ENCODE measurements around the gene PRICKLE2. TPM values are rescaled to one million over a fixed set of nuclear protein-coding genes. Genes with fewer than 3 reads are reported as not detected.

Gene PRICKLE2
- total RNA-seq = 10 to 100 TPM; 27.9 to 42.3 TPM

DNA sequence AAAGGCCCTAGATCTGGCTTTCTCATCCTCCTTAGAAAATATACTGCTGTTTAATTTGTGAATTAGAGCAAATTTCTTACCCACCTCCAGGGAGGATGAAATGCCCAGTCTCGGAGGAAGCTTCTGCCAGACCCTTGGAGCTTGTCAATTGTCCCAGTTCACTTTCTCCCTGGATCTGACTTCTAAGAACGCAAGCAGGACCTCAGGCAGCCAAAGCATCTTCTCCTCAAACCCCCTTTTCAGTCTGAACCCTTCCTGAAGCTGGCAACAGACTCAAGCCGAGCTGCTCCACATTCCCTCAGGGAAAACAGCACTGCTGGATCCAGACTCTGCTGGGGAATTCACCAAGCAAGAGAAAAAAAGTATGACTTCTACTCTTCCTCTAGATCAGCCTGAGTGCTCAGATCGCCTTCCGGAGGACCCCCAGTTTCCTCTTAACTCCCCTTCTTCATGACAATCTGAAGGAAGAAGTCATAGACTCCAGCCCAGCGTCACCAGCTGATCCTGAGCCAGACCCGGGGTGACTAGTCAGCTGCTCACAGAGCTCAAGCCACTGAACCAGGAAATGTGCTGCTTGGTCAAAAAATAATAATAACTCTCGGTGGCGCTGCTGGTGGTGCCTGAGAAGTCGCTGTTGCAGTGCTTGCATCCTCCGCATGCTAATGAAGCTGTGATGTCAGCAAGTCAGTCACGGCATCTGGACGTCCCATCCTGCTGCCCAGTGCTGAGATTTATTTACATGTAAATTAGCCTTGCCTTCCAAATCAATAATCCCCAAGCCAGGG, at the start of gene PRICKLE2:
Gene PRICKLE2 (minus strand): TSS at position 641 of the 785 bp plus-strand sequence. CDS start 26,539 bp downstream, outside the sequence.
- H3K9me3 ChIP-seq = no peaks in the 10 kb centered on the region
- peak; percentile 70 for ATAC-seq (ENCODE audit: insufficient number of reproducible peaks, low FRiP score, low read depth)
- H3K4me3 ChIP-seq = peak within 1 kb of the TSS; percentile 70
- no peaks in the 10 kb centered on the region for H3K36me3 ChIP-seq
- H3K4me1 ChIP-seq (ENCODE audit: control insufficient read depth in 1 of 2, low read depth in 2 of 2) = peaks cover 13 to 60% of the 10 kb centered on the region in 2 donors
- peak within 1 kb of the TSS; percentile 77 to 88 for H3K27ac ChIP-seq
- TF ChIP-seq CTCF (IDR thresholded peaks at IDR 0.05) = peak; percentile 36
- H3K27me3 ChIP-seq (replicated peaks; ENCODE audit: insufficient read depth) = no peaks in the 10 kb centered on the region
- peak; percentile 75 for DNase-seq (ENCODE audit: low spot score)

- no peaks in the 10 kb centered on the region for H3K9me3 ChIP-seq
- no peaks in the 10 kb centered on the region for H3K36me3 ChIP-seq
- no peak for TF ChIP-seq CTCF (IDR thresholded peaks at IDR 0.05)
- DNase-seq (ENCODE audit: low spot score) (no peak), ATAC-seq (ENCODE audit: insufficient number of reproducible peaks, low FRiP score, low read depth) (no peak)
- no peaks in the 10 kb centered on the region for H3K27me3 ChIP-seq (replicated peaks; ENCODE audit: insufficient read depth)
- no peak overlapping the region for H3K4me3 ChIP-seq
- no peak overlapping the region for H3K27ac ChIP-seq
- H3K4me1 ChIP-seq (ENCODE audit: control insufficient read depth in 1 of 2, low read depth in 2 of 2) = peaks cover 0 to 3% of the 10 kb centered on the region in 2 donors
Observed at GRCh38 chr3:64272842-64273241, 47.6 kb upstream of the PRICKLE2 start.

- no peak for TF ChIP-seq CTCF (IDR thresholded peaks at IDR 0.05)
- no peak for ATAC-seq (ENCODE audit: insufficient number of reproducible peaks, low FRiP score, low read depth)
Observed at GRCh38 chr3:64272271-64272670, 47.0 kb upstream of the PRICKLE2 start.

GRCh38 chr3:64271631-64272030, 46.4 kb upstream of the PRICKLE2 start:
- DNase-seq (ENCODE audit: low spot score) (no peak), ATAC-seq (ENCODE audit: insufficient number of reproducible peaks, low FRiP score, low read depth) (no peak)
- H3K4me3 ChIP-seq = no peak overlapping the region
- H3K9me3 ChIP-seq = no peaks in the 10 kb centered on the region
- no peaks in the 10 kb centered on the region for H3K36me3 ChIP-seq
- peaks cover 0 to 3% of the 10 kb centered on the region in 2 donors for H3K4me1 ChIP-seq (ENCODE audit: control insufficient read depth in 1 of 2, low read depth in 2 of 2)
- H3K27me3 ChIP-seq (replicated peaks; ENCODE audit: insufficient read depth) = no peaks in the 10 kb centered on the region
- no peak for TF ChIP-seq CTCF (IDR thresholded peaks at IDR 0.05)
- H3K27ac ChIP-seq = no peak overlapping the region

More at GRCh38 chr3:64272271-64272670, 47.0 kb upstream of the PRICKLE2 start:
- no peak for DNase-seq (ENCODE audit: low spot score)
- Histone ChIP-seq H3K4me1 (ENCODE audit: control insufficient read depth in 1 of 2, low read depth in 2 of 2) (peaks cover 0 to 3% of the 10 kb centered on the region in 2 donors), H3K27me3 (replicated peaks; ENCODE audit: insufficient read depth) (no peaks in the 10 kb centered on the region), H3K36me3 (no peaks in the 10 kb centered on the region), H3K4me3 (no peak overlapping the region), H3K9me3 (no peaks in the 10 kb centered on the region), H3K27ac (no peak overlapping the region)

GRCh38 chr3:64270866-64271260, 45.6 kb upstream of the PRICKLE2 start:
- H3K36me3 ChIP-seq = no peaks in the 10 kb centered on the region
- ATAC-seq (ENCODE audit: insufficient number of reproducible peaks, low FRiP score, low read depth) = no peak
- no peak for TF ChIP-seq CTCF (IDR thresholded peaks at IDR 0.05)
- no peaks in the 10 kb centered on the region for H3K9me3 ChIP-seq
- H3K4me1 ChIP-seq (ENCODE audit: control insufficient read depth in 1 of 2, low read depth in 2 of 2) = peaks cover 0 to 4% of the 10 kb centered on the region in 2 donors
- no peak overlapping the region for H3K27ac ChIP-seq
- no peaks in the 10 kb centered on the region for H3K27me3 ChIP-seq (replicated peaks; ENCODE audit: insufficient read depth)
- H3K4me3 ChIP-seq = no peak overlapping the region
- no peak for DNase-seq (ENCODE audit: low spot score)

All from thoracic aorta (tissue), 2 donors.